Trophoblast cell (in vitro differentiated cells and primary cell): ENCODE results near the gene DNAJC8.

Experiments
- DNase-seq, 2 donors: peaks; one replicate each; pipeline ENCODE4 v3.0.0-alpha.2; 2016
- H2AFZ ChIP-seq: 2 replicates; pipeline ENCODE4 v1.6.1; 2013; ENCODE audit warnings: low read length, moderate library complexity, mild to moderate bottlenecking; ENCODE audit not compliant: insufficient read depth, poor library complexity
- H2AK5ac ChIP-seq: 2 replicates; pipeline ENCODE4 v1.6.1; 2013; ENCODE audit warnings: mild to moderate bottlenecking, low read length
- H2BK120ac ChIP-seq: 2 replicates; pipeline ENCODE4 v1.6.1; 2013; ENCODE audit warnings: low read length, mild to moderate bottlenecking, moderate library complexity; ENCODE audit not compliant: insufficient read depth, poor library complexity
- H2BK12ac ChIP-seq: 2 replicates; pipeline ENCODE4 v1.6.1; 2013; ENCODE audit warnings: mild to moderate bottlenecking, low read length, moderate library complexity
- H2BK5ac ChIP-seq: 2 replicates; pipeline ENCODE4 v1.6.1; 2013; ENCODE audit warnings: low read length, low read depth, moderate library complexity, mild to moderate bottlenecking; ENCODE audit not compliant: poor library complexity
- H3K14ac ChIP-seq: 2 replicates; pipeline ENCODE4 v1.6.1; 2013; ENCODE audit warnings: mild to moderate bottlenecking, low read length
- H3K18ac ChIP-seq: 2 replicates; pipeline ENCODE4 v1.6.1; 2013; ENCODE audit warnings: mild to moderate bottlenecking, low read length
- H3K23ac ChIP-seq: 2 replicates; pipeline ENCODE4 v1.6.1; 2013; ENCODE audit warnings: low read length
- H3K27ac ChIP-seq: 2 replicates; pipeline ENCODE4 v1.5.1; 2013; ENCODE audit warnings: low read depth, mild to moderate bottlenecking, inconsistent platforms, low read length, moderate library complexity
- H3K27me3 ChIP-seq: 2 replicates; pipeline ENCODE4 v1.6.1; 2013; ENCODE audit warnings: inconsistent platforms, mild to moderate bottlenecking, low read length, moderate library complexity; ENCODE audit not compliant: insufficient read depth
- H3K36me3 ChIP-seq, 2 experiments: 1 replicate in 1 of 2; 2 replicates in 1 of 2; pipeline ENCODE4 v1.6.1; 2013; ENCODE audit warnings: low read length in 2 of 2, mild to moderate bottlenecking in 2 of 2, moderate library complexity in 1 of 2; ENCODE audit not compliant: insufficient read depth in 2 of 2, control insufficient read depth in 1 of 2
- H3K4ac ChIP-seq: 2 replicates; pipeline ENCODE4 v1.6.1; 2013; ENCODE audit warnings: low read depth, mild to moderate bottlenecking, low read length, moderate library complexity
- H3K4me1 ChIP-seq, 2 experiments: 1 replicate in 1 of 2; 2 replicates in 1 of 2; pipeline ENCODE4 v1.6.1; 2013; ENCODE audit warnings: low read length in 2 of 2, mild to moderate bottlenecking in 2 of 2, moderate library complexity in 1 of 2; ENCODE audit not compliant: insufficient read depth in 2 of 2, control insufficient read depth in 1 of 2
- H3K4me2 ChIP-seq: 2 replicates; pipeline ENCODE4 v1.6.1; 2013; ENCODE audit warnings: inconsistent platforms, mild to moderate bottlenecking, low read length, moderate library complexity
- H3K4me3 ChIP-seq: 2 replicates; pipeline ENCODE4 v1.5.1; 2013; ENCODE audit warnings: mild to moderate bottlenecking, low read depth, low read length, inconsistent platforms
- H3K79me1 ChIP-seq: one replicate; pipeline ENCODE4 v1.6.1; 2013; ENCODE audit warnings: low read length
- H3K79me2 ChIP-seq: 2 replicates; pipeline ENCODE4 v1.6.1; 2013; ENCODE audit warnings: low read length, mild to moderate bottlenecking; ENCODE audit not compliant: control insufficient read depth, insufficient read depth, poor library complexity
- H3K9ac ChIP-seq: 2 replicates; pipeline ENCODE4 v1.6.1; 2013; ENCODE audit warnings: mild to moderate bottlenecking, low read length
- H3K9me3 ChIP-seq: 2 replicates; pipeline ENCODE4 v1.6.1; 2013; ENCODE audit warnings: low read depth, mild to moderate bottlenecking, control low read depth, inconsistent platforms, low read length; ENCODE audit not compliant: insufficient read depth
- H4K12ac ChIP-seq: 2 replicates; pipeline ENCODE4 v1.6.1; 2013; ENCODE audit warnings: low read depth, mild to moderate bottlenecking, low read length, moderate library complexity
- H4K8ac ChIP-seq: 2 replicates; pipeline ENCODE4 v1.6.1; 2013; ENCODE audit warnings: low read depth, mild to moderate bottlenecking, low read length, moderate library complexity
- H4K91ac ChIP-seq: one replicate; pipeline ENCODE4 v1.6.1; 2013; ENCODE audit warnings: low read depth, mild to moderate bottlenecking, low read length, moderate library complexity
- WGBS: extraction: QIAGEN DNeasy Blood & Tissue Kit; methylation state at CpG from one replicate; pipeline ENCODE4 v1.1.7; 2013; ENCODE audit warnings: missing lambda C conversion rate; ENCODE audit not compliant: insufficient read length, insufficient coverage; ENCODE audit errors: extremely low coverage; 5-methylcytosine and 5-hydroxymethylcytosine counted together

Gene DNAJC8

GRCh38 chr1:28229996-28230395 lies 2.8 kb downstream of the DNAJC8 start:
- peak in 1 of 2 donors; percentile 43 for DNase-seq
- H3K14ac ChIP-seq: no peak overlapping the region
- H3K4ac ChIP-seq: no peak overlapping the region
- H4K91ac ChIP-seq: no peak overlapping the region
- no peak overlapping the region for H4K8ac ChIP-seq
- H2AFZ ChIP-seq: no peak overlapping the region
- no CpG with 5 or more reads among the region's 2 CpGs for WGBS
- H3K23ac ChIP-seq: no peak overlapping the region
- peaks cover 9% of the 10 kb centered on the region for H3K79me2 ChIP-seq
- H2AK5ac ChIP-seq: no peak overlapping the region
- H3K36me3 ChIP-seq: peaks cover 7 to 12% of the 10 kb centered on the region in 2 experiments
- H3K9me3 ChIP-seq: no peaks in the 10 kb centered on the region
- H3K9ac ChIP-seq: no peak overlapping the region
- no peak overlapping the region for H2BK5ac ChIP-seq
- no peak overlapping the region for H3K4me3 ChIP-seq
- H4K12ac ChIP-seq: no peak overlapping the region
- no peak overlapping the region for H3K4me2 ChIP-seq
- no peak overlapping the region for H2BK120ac ChIP-seq
- no peak overlapping the region for H3K27ac ChIP-seq
- no peaks in the 10 kb centered on the region for H3K4me1 ChIP-seq
- H2BK12ac ChIP-seq: no peak overlapping the region
- H3K79me1 ChIP-seq: peaks cover 3% of the 10 kb centered on the region
- H3K27me3 ChIP-seq: no peaks in the 10 kb centered on the region
- H3K18ac ChIP-seq: no peak overlapping the region

GRCh38 chr1:28229089-28229488 lies 3.7 kb downstream of the DNAJC8 start:
- Histone ChIP-seq H3K36me3 (peaks cover 12 to 17% of the 10 kb centered on the region in 2 experiments), H3K27me3 (no peaks in the 10 kb centered on the region), H3K79me2 (peaks cover 9% of the 10 kb centered on the region), H3K4ac (no peak overlapping the region), H3K4me3 (no peak overlapping the region), H3K79me1 (peaks cover 3% of the 10 kb centered on the region), H2AK5ac (no peak overlapping the region), H4K91ac (no peak overlapping the region), H2BK5ac (no peak overlapping the region), H3K23ac (no peak overlapping the region), H3K4me1 (no peaks in the 10 kb centered on the region), H4K8ac (no peak overlapping the region), H2AFZ (no peak overlapping the region), H3K9ac (no peak overlapping the region), H3K27ac (no peak overlapping the region), H3K14ac (no peak overlapping the region), H3K9me3 (no peaks in the 10 kb centered on the region), H4K12ac (no peak overlapping the region), H3K4me2 (no peak overlapping the region), H2BK120ac (no peak overlapping the region), H3K18ac (no peak overlapping the region), H2BK12ac (no peak overlapping the region)
- no peak for DNase-seq

- no peak for DNase-seq
- Histone ChIP-seq H4K91ac (no peak overlapping the region), H3K4ac (no peak overlapping the region), H3K4me3 (no peak overlapping the region), H3K36me3 (peaks cover 14 to 21% of the 10 kb centered on the region in 2 experiments), H3K9me3 (no peaks in the 10 kb centered on the region), H3K27me3 (no peaks in the 10 kb centered on the region), H3K18ac (no peak overlapping the region), H3K27ac (no peak overlapping the region), H3K4me2 (no peak overlapping the region), H4K12ac (no peak overlapping the region), H3K23ac (no peak overlapping the region), H3K79me1 (no peaks in the 10 kb centered on the region), H3K14ac (no peak overlapping the region), H3K9ac (no peak overlapping the region), H4K8ac (no peak overlapping the region), H3K79me2 (no peaks in the 10 kb centered on the region), H2BK120ac (no peak overlapping the region), H2BK12ac (no peak overlapping the region), H2AFZ (no peak overlapping the region), H2AK5ac (no peak overlapping the region), H3K4me1 (no peaks in the 10 kb centered on the region), H2BK5ac (no peak overlapping the region)
- no CpG with 5 or more reads among the region's 2 CpGs for WGBS
Measured at GRCh38 chr1:28213315-28213714, 19.5 kb downstream of the DNAJC8 start.

GRCh38 chr1:28209700-28210099 lies 23.1 kb downstream of the DNAJC8 start:
- H2BK12ac ChIP-seq: no peak overlapping the region
- no peak overlapping the region for H3K18ac ChIP-seq
- H3K9ac ChIP-seq: no peak overlapping the region
- no peaks in the 10 kb centered on the region for H3K27me3 ChIP-seq
- no peak overlapping the region for H2BK120ac ChIP-seq
- H3K4me1 ChIP-seq: no peaks in the 10 kb centered on the region
- no peak overlapping the region for H4K91ac ChIP-seq
- no peak overlapping the region for H4K8ac ChIP-seq
- H3K4me2 ChIP-seq: no peak overlapping the region
- no peaks in the 10 kb centered on the region for H3K79me2 ChIP-seq
- WGBS: no CpG with 5 or more reads among the region's 1 CpG
- no peak overlapping the region for H2AK5ac ChIP-seq
- H3K27ac ChIP-seq: no peak overlapping the region
- no peaks in the 10 kb centered on the region for H3K79me1 ChIP-seq
- no peak overlapping the region for H3K23ac ChIP-seq
- no peak for DNase-seq
- no peaks in the 10 kb centered on the region for H3K9me3 ChIP-seq
- peaks cover 22 to 30% of the 10 kb centered on the region in 2 experiments for H3K36me3 ChIP-seq
- H3K14ac ChIP-seq: no peak overlapping the region
- H3K4me3 ChIP-seq: no peak overlapping the region
- H4K12ac ChIP-seq: no peak overlapping the region
- no peak overlapping the region for H2BK5ac ChIP-seq
- H2AFZ ChIP-seq: no peak overlapping the region
- no peak overlapping the region for H3K4ac ChIP-seq
